Superior temporal gyrus (tissue), 1 donor: ENCODE results near the gene AK3.
A peak's percentile ranks its signal among the peaks of the same experiment; 100 is the strongest.
"Not testable (repeated sequence)": the region's sequence is repeated elsewhere in the genome, so short reads cannot be mapped to it uniquely, and the experiment has no call there.

Source experiments
- DNase-seq: peaks from one replicate; pipeline ENCODE4 v3.0.0-alpha.2; 2016; ENCODE audit errors: extremely low spot score

The AK3 gene

GRCh38 chr9:4740638-4741364, at the start of gene AK3:
Gene AK3 (minus strand): TSS chr9:4741202. CDS start chr9:4741087, 115 bp downstream.
- peak; percentile 75 for DNase-seq

- DNase-seq, result no peak
Observed at GRCh38 chr9:4788703-4789102, 47.7 kb upstream of the AK3 start.

- DNase-seq, result no peak
Observed at GRCh38 chr9:4787876-4788275, 46.9 kb upstream of the AK3 start.

- no peak for DNase-seq
Observed at GRCh38 chr9:4786599-4786998, 45.6 kb upstream of the AK3 start.

- no peak for DNase-seq
Observed at GRCh38 chr9:4784403-4784802, 43.4 kb upstream of the AK3 start.

GRCh38 chr9:4783191-4783590, 42.2 kb upstream of the AK3 start:
- not testable (repeated sequence) for DNase-seq

- no peak for DNase-seq
Observed at GRCh38 chr9:4781408-4781807, 40.4 kb upstream of the AK3 start.

GRCh38 chr9:4780651-4781050, 39.6 kb upstream of the AK3 start:
- no peak for DNase-seq

- not testable (repeated sequence) for DNase-seq
Observed at GRCh38 chr9:4774958-4775357, 34.0 kb upstream of the AK3 start.

GRCh38 chr9:4774209-4774608, 33.2 kb upstream of the AK3 start:
- DNase-seq, result no peak

- no peak for DNase-seq
Observed at GRCh38 chr9:4771788-4772187, 30.8 kb upstream of the AK3 start.

- DNase-seq, result no peak
Observed at GRCh38 chr9:4769321-4770080, 28.5 kb upstream of the AK3 start.

- no peak for DNase-seq
Observed at GRCh38 chr9:4768681-4769080, 27.7 kb upstream of the AK3 start.

GRCh38 chr9:4764033-4764432, 23.0 kb upstream of the AK3 start:
- no peak for DNase-seq

GRCh38 chr9:4762886-4763541, 22.0 kb upstream of the AK3 start:
- DNase-seq, result no peak

- peak; percentile 91 for DNase-seq
Observed at GRCh38 chr9:4762108-4762885, 21.3 kb upstream of the AK3 start.

GRCh38 chr9:4760122-4760521, 19.1 kb upstream of the AK3 start:
- DNase-seq, result no peak

- DNase-seq, result no peak
Observed at GRCh38 chr9:4756420-4756819, 15.4 kb upstream of the AK3 start.

- no peak for DNase-seq
Observed at GRCh38 chr9:4755026-4755609, 14.1 kb upstream of the AK3 start.

GRCh38 chr9:4754530-4754929, 13.5 kb upstream of the AK3 start:
- DNase-seq, result not testable (repeated sequence)

GRCh38 chr9:4750023-4750673, 9.1 kb upstream of the AK3 start:
- peak; percentile 82 for DNase-seq
